ENCODE data around the gene PPP1R3E.

PPP1R3E gene

GRCh38 chr14:23258256-23258655 is 44.4 kb downstream of the PPP1R3E start:
- H3K4me3 ChIP-seq (ENCODE audit: control insufficient read depth, low read depth, low read length) = no peak overlapping the region
- TF ChIP-seq CTCF (conservative IDR thresholded peaks at IDR 0.05; ENCODE audit: control insufficient read depth, insufficient read depth, low read depth, low read length) = no peak
- no peak for DNase-seq (ENCODE audit: low read depth)

- DNase-seq (ENCODE audit: low read depth) = no peak
- no peak for TF ChIP-seq CTCF (conservative IDR thresholded peaks at IDR 0.05; ENCODE audit: control insufficient read depth, insufficient read depth, low read depth, low read length)
- H3K4me3 ChIP-seq (ENCODE audit: control insufficient read depth, low read depth, low read length) = no peak overlapping the region
Measured at GRCh38 chr14:23252420-23253333, 50.0 kb downstream of the PPP1R3E start.

- DNase-seq (ENCODE audit: low read depth) = no peak
- no peak overlapping the region for H3K4me3 ChIP-seq (ENCODE audit: control insufficient read depth, low read depth, low read length)
- TF ChIP-seq CTCF (conservative IDR thresholded peaks at IDR 0.05; ENCODE audit: control insufficient read depth, insufficient read depth, low read depth, low read length) = no peak
Measured at GRCh38 chr14:23252006-23252405, 50.7 kb downstream of the PPP1R3E start.

GRCh38 chr14:23249824-23250223 is 52.8 kb downstream of the PPP1R3E start:
- H3K4me3 ChIP-seq (ENCODE audit: control insufficient read depth, low read depth, low read length) = no peak overlapping the region
- DNase-seq (ENCODE audit: low read depth) = no peak
- no peak for TF ChIP-seq CTCF (conservative IDR thresholded peaks at IDR 0.05; ENCODE audit: control insufficient read depth, insufficient read depth, low read depth, low read length)

GRCh38 chr14:23248601-23249000 is 54.1 kb downstream of the PPP1R3E start:
- no peak overlapping the region for H3K4me3 ChIP-seq (ENCODE audit: control insufficient read depth, low read depth, low read length)
- no peak for TF ChIP-seq CTCF (conservative IDR thresholded peaks at IDR 0.05; ENCODE audit: control insufficient read depth, insufficient read depth, low read depth, low read length)
- DNase-seq (ENCODE audit: low read depth) = no peak

Measured in fibroblast of mammary gland (primary cell).